Measurements from ENCODE around the gene ROMO1. TPM values are rescaled to one million over a fixed set of nuclear protein-coding genes. Genes with fewer than 3 reads are reported as not detected.
"Not testable (repeated sequence)": the region's sequence is repeated elsewhere in the genome, so short reads cannot be mapped to it uniquely, and the experiment has no call there.

The ROMO1 gene
- total RNA-seq, 2 donors from 2014 or later = 249 to 320 TPM

DNA sequence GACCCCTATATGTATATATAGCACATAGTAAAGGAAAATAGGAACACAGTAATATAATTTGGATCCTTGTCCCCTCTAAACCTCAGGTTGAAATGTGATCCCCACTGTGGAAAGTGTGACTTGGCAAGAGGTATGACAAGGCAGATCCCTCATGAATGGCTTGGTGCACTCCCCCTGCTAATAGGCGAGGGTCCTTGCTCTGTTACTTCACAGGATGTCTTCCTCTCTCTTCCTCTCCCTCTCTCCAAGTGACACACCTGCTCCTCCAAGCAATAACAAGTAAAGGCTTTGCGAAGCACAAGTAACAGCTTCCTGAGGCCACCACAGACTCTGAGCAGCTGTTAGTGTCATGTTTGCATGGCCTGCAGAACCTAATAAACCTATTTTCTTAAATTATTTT lies 16.4 kb downstream of the ROMO1 start:
- intact Hi-C loops (cut with DNase I) = no loop called here

DNA sequence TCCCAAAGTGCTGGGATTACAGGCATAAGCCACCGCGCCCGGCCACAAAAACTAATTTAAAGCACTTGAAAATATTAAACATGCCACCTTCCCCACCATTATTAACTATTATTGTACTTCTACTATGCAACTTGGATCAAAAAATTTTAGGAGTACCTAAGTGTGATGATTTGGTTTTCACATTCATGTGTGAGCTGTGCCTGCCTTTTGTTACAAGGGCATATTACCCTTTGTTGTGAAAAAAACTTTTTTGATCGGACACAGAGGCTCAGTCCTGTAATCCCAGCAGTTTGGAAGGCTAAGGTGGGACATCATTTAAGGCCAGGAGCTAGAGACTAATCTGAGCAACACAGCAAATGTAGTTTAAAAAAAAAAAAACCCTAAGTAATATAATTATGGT lies 17.1 kb downstream of the ROMO1 start:
- H3K4me1 ChIP-seq (replicated peaks) = no peaks in the 10 kb centered on the region
- H3K27me3 ChIP-seq (replicated peaks; ENCODE audit: insufficient read depth) = no peaks in the 10 kb centered on the region
- TF ChIP-seq POLR2A (IDR thresholded peaks at IDR 0.05) (no peak), POLR2AphosphoS5 (IDR thresholded peaks at IDR 0.05) (no peak), CTCF (IDR thresholded peaks at IDR 0.05) (no peak)
- no peaks in the 10 kb centered on the region for H3K9me3 ChIP-seq
- intact Hi-C loops (cut with DNase I) = no loop called here
- peaks cover 20 to 28% of the 10 kb centered on the region in 2 donors for H3K36me3 ChIP-seq
- no peak overlapping the region for H3K27ac ChIP-seq
- WGBS = 92% methylated on average over 4 of the region's 4 CpGs
- no peak overlapping the region for H3K4me3 ChIP-seq
- no peak for DNase-seq (ENCODE audit: low spot score)

More for the DNA sequence above, 16.4 kb downstream of the ROMO1 start:
- no peak overlapping the region for H3K27ac ChIP-seq
- no peaks in the 10 kb centered on the region for H3K9me3 ChIP-seq
- peaks cover 13 to 21% of the 10 kb centered on the region in 2 donors for H3K36me3 ChIP-seq
- TF ChIP-seq POLR2A (IDR thresholded peaks at IDR 0.05) (no peak), CTCF (IDR thresholded peaks at IDR 0.05) (no peak), POLR2AphosphoS5 (IDR thresholded peaks at IDR 0.05) (no peak)
- H3K27me3 ChIP-seq (replicated peaks; ENCODE audit: insufficient read depth) = no peaks in the 10 kb centered on the region
- WGBS = 97% methylated on average over 2 of the region's 2 CpGs
- no peaks in the 10 kb centered on the region for H3K4me1 ChIP-seq (replicated peaks)
- no peak for DNase-seq (ENCODE audit: low spot score)
- H3K4me3 ChIP-seq = no peak overlapping the region

DNA sequence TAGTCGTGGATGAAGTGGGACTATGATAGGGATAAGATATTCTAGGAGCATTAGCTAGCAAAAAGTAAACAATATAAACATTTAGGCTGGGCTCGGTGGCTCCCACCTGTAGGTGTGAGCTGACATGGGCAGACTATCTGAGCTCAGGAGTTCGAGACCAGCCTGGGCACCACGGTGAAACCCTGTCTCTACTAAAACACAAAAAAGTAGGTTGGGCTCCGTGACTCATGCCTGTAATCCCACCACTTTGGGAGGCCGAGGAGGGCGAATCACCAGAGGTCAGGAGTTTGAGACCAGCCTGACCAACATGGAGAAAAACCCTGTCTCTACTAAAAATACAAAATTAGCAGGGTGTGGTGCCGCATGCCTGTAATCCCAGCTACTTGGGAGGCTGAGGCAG lies 19.1 kb downstream of the ROMO1 start:
- H3K27me3 ChIP-seq (replicated peaks; ENCODE audit: insufficient read depth); DNase-seq (ENCODE audit: low spot score); H3K9me3 ChIP-seq; H3K27ac ChIP-seq; intact Hi-C loops (cut with DNase I); H3K4me3 ChIP-seq; H3K4me1 ChIP-seq (replicated peaks): not testable (repeated sequence)
- H3K36me3 ChIP-seq = peaks cover 15 to 37% of the 10 kb centered on the region in 2 donors
- 95% methylated on average over 8 of the region's 8 CpGs for whole genome bisulfite sequencing

DNA sequence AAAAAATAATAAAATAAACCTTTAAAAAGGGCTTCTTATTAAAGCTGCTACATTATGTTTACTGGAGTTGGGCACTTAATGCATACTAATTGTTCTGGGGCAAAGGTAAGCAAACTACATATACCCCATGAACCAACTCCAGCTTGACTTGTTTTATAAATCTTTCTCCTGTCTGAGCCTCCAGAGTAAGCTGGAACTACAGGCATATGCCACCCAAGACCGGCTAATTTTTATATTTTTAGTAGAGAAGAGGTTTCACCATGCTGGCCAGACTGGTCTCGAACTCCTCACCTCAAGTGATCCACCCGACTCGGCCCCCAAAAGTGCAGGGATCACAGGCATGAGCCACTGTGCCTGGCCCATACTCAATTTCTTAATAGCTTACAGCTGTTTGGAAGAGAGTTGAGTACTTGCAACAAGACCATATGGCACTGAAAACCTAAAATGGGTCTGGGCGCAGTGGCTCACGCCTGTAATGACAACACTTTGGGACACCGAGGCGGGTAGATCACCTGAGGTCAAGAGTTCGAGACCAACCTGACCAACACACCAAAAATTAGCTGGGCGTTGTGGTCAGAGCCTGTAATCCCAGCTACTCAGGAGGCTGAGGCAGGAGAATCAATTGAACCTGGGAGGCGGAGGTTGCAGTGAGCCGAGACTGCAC lies 19.9 kb downstream of the ROMO1 start:
- peaks cover 23 to 45% of the 10 kb centered on the region in 2 donors for H3K36me3 ChIP-seq
- H3K9me3 ChIP-seq = no peaks in the 10 kb centered on the region
- no peaks in the 10 kb centered on the region for H3K27me3 ChIP-seq (replicated peaks; ENCODE audit: insufficient read depth)
- no peaks in the 10 kb centered on the region for H3K4me1 ChIP-seq (replicated peaks)
- intact Hi-C loops (cut with DNase I) = no loop called here
- DNase-seq (ENCODE audit: low spot score) = no peak
- no peak overlapping the region for H3K4me3 ChIP-seq
- TF ChIP-seq POLR2A (IDR thresholded peaks at IDR 0.05) (no peak), CTCF (IDR thresholded peaks at IDR 0.05) (no peak), POLR2AphosphoS5 (IDR thresholded peaks at IDR 0.05) (no peak)
- H3K27ac ChIP-seq = no peak overlapping the region
- WGBS = 92% methylated on average over 12 of the region's 12 CpGs

- intact Hi-C loops (cut with DNase I) = no loop called here
- H3K36me3 ChIP-seq = peaks cover 23 to 51% of the 10 kb centered on the region in 2 donors
These were observed 20.5 kb downstream of the ROMO1 start for GRCh38 chr20:35719717-35720116.

More at GRCh38 chr20:35719717-35720116, 20.5 kb downstream of the ROMO1 start:
- TF ChIP-seq POLR2A (IDR thresholded peaks at IDR 0.05) (no peak), POLR2AphosphoS5 (IDR thresholded peaks at IDR 0.05) (no peak), CTCF (IDR thresholded peaks at IDR 0.05) (no peak)
- H3K4me1 ChIP-seq (replicated peaks) = no peaks in the 10 kb centered on the region
- no peaks in the 10 kb centered on the region for H3K27me3 ChIP-seq (replicated peaks; ENCODE audit: insufficient read depth)
- no peaks in the 10 kb centered on the region for H3K9me3 ChIP-seq
- no peak overlapping the region for H3K27ac ChIP-seq
- no peak for DNase-seq (ENCODE audit: low spot score)
- 84% methylated on average over 8 of the region's 8 CpGs for WGBS
- H3K4me3 ChIP-seq = no peak overlapping the region

All from prostate gland (tissue), 2 donors.